Muscle layer of colon (tissue), 2 donors: Measurements from ENCODE around the gene HMGCLL1.

Source experiments
- H3K27ac ChIP-seq: one replicate; pipeline ENCODE4 v1.7.0; 2013; ENCODE audit warnings: low read depth, mild to moderate bottlenecking, low read length, moderate library complexity
- H3K27me3 ChIP-seq, 2 donors: one replicate each; pipeline ENCODE4 v1.7.0; 2013; ENCODE audit warnings: low read length in 2 of 2, mild to moderate bottlenecking in 2 of 2; ENCODE audit not compliant: insufficient read depth in 2 of 2, control insufficient read depth in 1 of 2
- H3K36me3 ChIP-seq: one replicate; pipeline ENCODE4 v1.7.0; 2013; ENCODE audit warnings: mild to moderate bottlenecking, low read length; ENCODE audit not compliant: insufficient read depth
- H3K4me1 ChIP-seq: one replicate; pipeline ENCODE4 v1.7.0; 2013; ENCODE audit warnings: mild to moderate bottlenecking, low read length; ENCODE audit not compliant: insufficient read depth
- H3K4me3 ChIP-seq, 2 donors: one replicate each; pipeline ENCODE4 v1.7.0; 2013; ENCODE audit warnings: low read length in 2 of 2, low read depth in 1 of 2, mild to moderate bottlenecking in 1 of 2, moderate library complexity in 1 of 2
- H3K9ac ChIP-seq: one replicate; pipeline ENCODE4 v1.7.0; 2013; ENCODE audit warnings: low read length
- H3K9me3 ChIP-seq: one replicate; pipeline ENCODE4 v1.7.0; 2013; ENCODE audit warnings: mild to moderate bottlenecking, low read length
- donor health status: abdominal sarcoma.
- donor health status: Adenocarcinoma of cecum.

HMGCLL1 gene

DNA sequence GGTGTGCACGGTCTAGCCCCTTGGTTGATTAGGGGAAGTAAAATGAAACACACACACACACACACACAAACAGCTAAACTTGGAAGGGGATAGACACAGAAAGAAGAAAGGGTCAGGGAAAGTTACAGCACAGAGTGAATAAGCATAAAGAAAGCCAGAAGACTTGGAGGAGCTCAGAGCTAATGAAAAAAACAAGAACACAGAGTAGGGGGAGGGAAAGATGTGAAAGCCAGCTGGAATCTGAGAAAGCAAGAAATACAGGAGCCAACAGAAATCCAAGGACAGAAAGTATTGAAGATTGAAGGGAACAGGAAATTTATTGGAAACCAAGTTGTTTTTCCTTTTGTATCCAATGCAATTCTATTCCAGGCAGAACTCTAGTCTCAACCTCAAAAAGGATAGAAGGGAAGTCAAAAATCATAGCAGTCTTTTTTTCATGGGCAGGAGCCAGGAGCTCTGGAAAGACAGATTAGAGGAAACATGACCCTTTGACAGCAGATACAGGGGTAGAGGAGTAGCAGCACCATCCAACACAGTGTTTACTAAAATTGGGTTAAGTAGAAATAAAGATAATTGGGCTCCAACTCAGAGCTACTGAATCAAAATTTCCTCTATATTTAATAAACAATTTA is 10.1 kb downstream of the HMGCLL1 start:
- no peak overlapping the region for H3K27ac ChIP-seq
- no peak overlapping the region for H3K9ac ChIP-seq

GRCh38 chr6:55567558-55567957 is 11.4 kb downstream of the HMGCLL1 start:
- H3K27ac ChIP-seq = no peak overlapping the region
- no peaks in the 10 kb centered on the region for H3K36me3 ChIP-seq
- H3K4me3 ChIP-seq = no peak overlapping the region
- H3K4me1 ChIP-seq = peaks cover 10% of the 10 kb centered on the region
- H3K27me3 ChIP-seq = no peaks in the 10 kb centered on the region
- no peaks in the 10 kb centered on the region for H3K9me3 ChIP-seq
- no peak overlapping the region for H3K9ac ChIP-seq

More for the DNA sequence above, 10.1 kb downstream of the HMGCLL1 start:
- H3K4me3 ChIP-seq = no peak overlapping the region
- H3K9me3 ChIP-seq = no peaks in the 10 kb centered on the region
- H3K36me3 ChIP-seq = no peaks in the 10 kb centered on the region
- peaks cover 10% of the 10 kb centered on the region for H3K4me1 ChIP-seq
- no peaks in the 10 kb centered on the region for H3K27me3 ChIP-seq

- Histone ChIP-seq H3K4me1 (peaks cover 10% of the 10 kb centered on the region), H3K9me3 (no peaks in the 10 kb centered on the region), H3K27ac (no peak overlapping the region), H3K9ac (no peak overlapping the region), H3K36me3 (no peaks in the 10 kb centered on the region), H3K27me3 (no peaks in the 10 kb centered on the region), H3K4me3 (no peak overlapping the region)
Measured at GRCh38 chr6:55566036-55566710, 12.8 kb downstream of the HMGCLL1 start.

DNA sequence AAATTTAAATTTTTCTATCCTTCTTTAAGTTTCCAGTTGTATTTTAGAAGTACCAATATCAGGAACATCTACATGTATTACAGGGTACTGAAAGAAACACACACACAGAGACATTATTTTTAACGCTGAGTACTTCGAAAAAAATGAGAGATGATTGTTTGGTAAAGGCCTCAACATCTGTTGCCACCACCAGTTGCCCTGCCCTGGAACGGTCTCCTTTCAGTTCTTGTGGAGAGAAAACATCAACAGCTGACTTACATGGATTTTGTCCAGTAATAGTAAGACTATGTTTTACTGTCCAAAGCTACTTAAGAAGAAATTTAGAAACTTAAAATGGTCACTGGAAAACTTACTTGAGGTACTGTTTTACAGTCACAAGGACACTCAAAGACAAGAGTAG is 16.7 kb downstream of the HMGCLL1 start:
- Histone ChIP-seq H3K27ac (no peak overlapping the region), H3K36me3 (no peaks in the 10 kb centered on the region), H3K27me3 (no peaks in the 10 kb centered on the region), H3K9ac (no peak overlapping the region), H3K4me1 (no peaks in the 10 kb centered on the region), H3K4me3 (no peak overlapping the region), H3K9me3 (no peaks in the 10 kb centered on the region)

- Histone ChIP-seq H3K27me3 (no peaks in the 10 kb centered on the region), H3K4me3 (no peak overlapping the region), H3K27ac (no peak overlapping the region), H3K36me3 (no peaks in the 10 kb centered on the region), H3K4me1 (no peaks in the 10 kb centered on the region), H3K9ac (no peak overlapping the region), H3K9me3 (no peaks in the 10 kb centered on the region)
Measured at GRCh38 chr6:55560290-55560885, 18.6 kb downstream of the HMGCLL1 start.

DNA sequence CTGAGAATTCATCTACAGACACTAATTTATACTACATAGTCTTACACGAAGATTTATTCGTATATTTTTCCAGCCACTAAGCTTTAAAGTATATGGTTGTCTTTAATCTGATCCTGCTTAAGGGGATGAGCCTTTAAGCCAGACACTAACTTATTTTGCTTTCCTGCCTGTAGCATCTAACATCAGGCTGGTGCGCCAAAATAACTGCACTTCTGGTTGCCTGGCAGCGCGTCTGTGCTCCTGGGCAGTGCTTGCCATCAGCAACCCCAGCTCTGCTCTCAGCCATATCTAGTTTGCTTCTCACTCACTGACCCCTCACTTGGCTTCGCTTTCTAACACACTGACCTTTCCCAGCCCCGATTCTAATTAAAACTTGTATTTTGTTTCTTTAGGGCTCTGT is 21.8 kb downstream of the HMGCLL1 start:
- H3K4me3 ChIP-seq = no peak overlapping the region
- H3K27ac ChIP-seq = no peak overlapping the region

GRCh38 chr6:55545791-55546190 is 33.2 kb downstream of the HMGCLL1 start:
- no peaks in the 10 kb centered on the region for H3K27me3 ChIP-seq
- H3K4me3 ChIP-seq = no peak overlapping the region
- no peaks in the 10 kb centered on the region for H3K9me3 ChIP-seq
- no peak overlapping the region for H3K27ac ChIP-seq
- H3K4me1 ChIP-seq = no peaks in the 10 kb centered on the region
- no peak overlapping the region for H3K9ac ChIP-seq
- no peaks in the 10 kb centered on the region for H3K36me3 ChIP-seq

More for the DNA sequence above, 21.8 kb downstream of the HMGCLL1 start:
- no peaks in the 10 kb centered on the region for H3K4me1 ChIP-seq
- H3K36me3 ChIP-seq = no peaks in the 10 kb centered on the region
- no peaks in the 10 kb centered on the region for H3K27me3 ChIP-seq
- no peak overlapping the region for H3K9ac ChIP-seq
- no peaks in the 10 kb centered on the region for H3K9me3 ChIP-seq

DNA sequence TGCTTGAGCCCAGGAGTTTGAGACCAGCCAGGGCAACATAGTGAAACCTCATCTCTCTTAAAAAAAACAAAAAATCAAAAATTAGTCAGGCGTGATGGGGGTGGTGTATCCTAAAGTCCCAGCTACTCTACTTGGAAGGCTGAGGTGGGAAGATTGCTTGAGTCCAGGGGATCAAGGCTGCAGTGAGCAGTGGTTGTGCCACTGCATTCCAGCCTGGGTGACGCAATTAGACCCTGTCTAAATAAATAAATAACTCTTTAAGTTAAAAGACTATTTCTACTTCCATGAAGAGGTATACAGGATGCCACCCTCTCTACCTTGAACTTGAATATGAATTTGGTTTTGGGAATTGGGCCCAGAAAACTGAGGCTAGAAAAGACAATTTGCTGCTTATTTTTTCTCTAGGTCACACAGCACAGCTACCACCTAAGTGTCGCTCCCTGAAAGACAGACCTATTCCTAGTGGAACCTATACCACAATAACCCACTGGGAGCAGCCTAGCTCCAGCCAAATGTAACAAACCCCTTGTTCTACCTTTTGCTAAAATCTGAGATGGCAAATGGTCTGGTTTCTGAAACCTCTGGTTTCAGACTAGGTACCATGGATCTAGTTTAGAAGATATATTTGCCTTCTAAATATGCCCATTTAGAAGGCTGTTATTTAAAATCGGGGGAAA is 35.2 kb downstream of the HMGCLL1 start:
- no peaks in the 10 kb centered on the region for H3K36me3 ChIP-seq
- no peaks in the 10 kb centered on the region for H3K4me1 ChIP-seq
- no peaks in the 10 kb centered on the region for H3K27me3 ChIP-seq
- H3K4me3 ChIP-seq = no peak overlapping the region
- no peak overlapping the region for H3K27ac ChIP-seq
- no peak overlapping the region for H3K9ac ChIP-seq
- H3K9me3 ChIP-seq = no peaks in the 10 kb centered on the region

GRCh38 chr6:55541024-55541423 is 38.0 kb downstream of the HMGCLL1 start:
- Histone ChIP-seq H3K9me3 (no peaks in the 10 kb centered on the region), H3K4me3 (no peak overlapping the region), H3K9ac (no peak overlapping the region), H3K4me1 (no peaks in the 10 kb centered on the region), H3K27me3 (no peaks in the 10 kb centered on the region), H3K27ac (no peak overlapping the region), H3K36me3 (no peaks in the 10 kb centered on the region)

DNA sequence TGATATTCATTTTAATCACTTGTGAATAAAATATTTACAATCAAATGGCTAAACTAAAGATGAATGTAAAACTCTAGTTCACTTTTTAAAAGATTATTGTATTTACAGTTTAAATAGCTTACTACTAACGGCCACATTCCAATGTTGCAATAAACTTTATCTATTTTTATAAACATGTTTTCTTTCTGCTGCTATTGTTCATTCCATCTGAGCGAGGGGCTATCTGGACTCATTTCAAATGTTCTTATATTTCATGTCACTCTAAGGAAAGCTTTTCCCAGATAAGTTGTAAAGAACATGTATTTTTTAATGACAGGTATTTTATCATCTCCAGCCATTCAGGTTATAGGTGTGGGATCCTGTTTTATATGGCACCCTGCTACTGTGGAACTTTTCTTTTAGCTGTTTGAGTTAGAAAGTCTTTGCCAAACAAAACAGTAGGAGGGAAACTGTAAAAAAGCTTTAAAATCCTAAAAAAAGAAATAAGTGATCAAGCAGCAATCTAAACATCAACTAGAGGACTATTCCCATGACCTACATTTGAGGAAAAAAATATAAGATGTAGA is 42.5 kb downstream of the HMGCLL1 start:
- Histone ChIP-seq H3K36me3 (no peaks in the 10 kb centered on the region), H3K9ac (no peak overlapping the region), H3K4me3 (no peak overlapping the region), H3K27ac (no peak overlapping the region), H3K4me1 (no peaks in the 10 kb centered on the region), H3K27me3 (no peaks in the 10 kb centered on the region), H3K9me3 (no peaks in the 10 kb centered on the region)

GRCh38 chr6:55531496-55531895 is 47.5 kb downstream of the HMGCLL1 start:
- Histone ChIP-seq H3K27me3 (no peaks in the 10 kb centered on the region), H3K9me3 (no peaks in the 10 kb centered on the region), H3K36me3 (no peaks in the 10 kb centered on the region), H3K4me3 (no peak overlapping the region), H3K9ac (no peak overlapping the region), H3K4me1 (peaks cover 8% of the 10 kb centered on the region), H3K27ac (no peak overlapping the region)
